ENCODE measurements around the gene NEDD9.

The NEDD9 gene

DNA sequence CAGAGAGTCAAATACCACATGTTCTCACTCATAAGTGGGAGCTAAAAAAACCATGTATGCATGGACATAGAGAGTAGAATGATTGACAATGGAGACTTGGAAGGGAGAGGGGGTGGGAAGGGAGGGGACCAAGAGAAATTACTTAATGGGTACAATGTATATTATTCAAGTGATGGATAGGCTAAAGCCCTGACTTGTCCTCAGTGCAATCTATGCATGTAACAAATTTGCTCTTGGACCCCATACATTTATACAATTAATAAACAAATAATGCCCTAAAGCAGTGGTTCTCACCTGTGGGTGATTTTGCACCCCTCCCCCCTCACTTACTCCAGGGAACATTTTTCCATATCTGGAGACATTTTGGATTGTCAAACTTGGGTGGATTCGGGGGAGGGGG is 33.5 kb upstream of the NEDD9 start:
- Histone ChIP-seq H3K23ac (ENCODE audit: low read length) (no peak overlapping the region), H2BK5ac (ENCODE audit: low read length) (no peak overlapping the region), H3K4ac (ENCODE audit: low read depth, low read length) (no peak overlapping the region), H2AK5ac (ENCODE audit: low read length) (no peak overlapping the region), H3K27me3 (ENCODE audit: insufficient read depth, low read length, poor library complexity) (no peaks in the 10 kb centered on the region), H3K27ac (ENCODE audit: low read depth, low read length) (no peak overlapping the region), H2BK120ac (ENCODE audit: low read depth, low read length) (no peak overlapping the region), H4K5ac (ENCODE audit: low read length) (no peak overlapping the region), H3K79me1 (ENCODE audit: low read length) (no peaks in the 10 kb centered on the region), H3K79me2 (ENCODE audit: control insufficient read depth, insufficient read depth, low read length) (no peaks in the 10 kb centered on the region), H3K18ac (ENCODE audit: low read length) (no peak overlapping the region), H3K4me3 (ENCODE audit: low read length) (no peak overlapping the region), H3K4me2 (ENCODE audit: low read length) (no peak overlapping the region), H3K4me1 (ENCODE audit: control insufficient read depth, low read depth, low read length) (peaks cover 3% of the 10 kb centered on the region), H3K9ac (ENCODE audit: low read length) (no peak overlapping the region), H2BK15ac (replicated peaks; ENCODE audit: low read depth) (no peak overlapping the region), H3K36me3 (ENCODE audit: control insufficient read depth, insufficient read depth, low read length) (no peaks in the 10 kb centered on the region), H3K56ac (ENCODE audit: low read length) (no peak overlapping the region), H4K8ac (ENCODE audit: low read depth, low read length) (no peak overlapping the region)
- DNase-seq: no peak
- WGBS (ENCODE audit: extremely low coverage, insufficient coverage, low lambda C conversion rate): no CpG with 5 or more reads among the region's 1 CpG

DNA sequence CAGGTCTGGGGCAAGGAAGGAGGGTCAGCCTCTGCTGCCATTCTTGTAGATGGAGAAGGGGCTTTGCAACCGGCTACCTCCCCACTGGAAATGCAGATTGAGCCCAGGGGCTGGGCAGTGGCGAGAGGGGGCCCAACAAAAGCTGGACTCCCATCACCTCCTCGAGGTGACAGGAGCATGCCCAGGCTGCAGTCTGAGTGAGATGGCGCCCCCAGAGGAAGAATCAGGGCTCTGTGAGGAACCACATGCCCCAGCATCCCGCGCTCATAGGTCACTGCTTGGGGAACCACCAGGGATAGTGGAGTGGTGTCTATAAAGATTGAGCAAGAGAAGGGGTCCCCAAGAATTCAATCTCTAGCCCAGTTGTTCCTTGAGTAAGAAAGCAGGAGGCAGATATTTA is 31.6 kb upstream of the NEDD9 start:
- H3K27ac ChIP-seq (ENCODE audit: low read depth, low read length): no peak overlapping the region
- DNase-seq: no peak
- no peaks in the 10 kb centered on the region for H3K36me3 ChIP-seq (ENCODE audit: control insufficient read depth, insufficient read depth, low read length)
- H3K4me3 ChIP-seq (ENCODE audit: low read length): no peak overlapping the region
- H3K56ac ChIP-seq (ENCODE audit: low read length): no peak overlapping the region
- H2BK120ac ChIP-seq (ENCODE audit: low read depth, low read length): no peak overlapping the region
- no peak overlapping the region for H2BK15ac ChIP-seq (replicated peaks; ENCODE audit: low read depth)
- H3K4me1 ChIP-seq (ENCODE audit: control insufficient read depth, low read depth, low read length): no peaks in the 10 kb centered on the region
- no peak overlapping the region for H4K5ac ChIP-seq (ENCODE audit: low read length)
- no peak overlapping the region for H2BK5ac ChIP-seq (ENCODE audit: low read length)
- no peak overlapping the region for H4K8ac ChIP-seq (ENCODE audit: low read depth, low read length)
- no CpG with 5 or more reads among the region's 6 CpGs for WGBS (ENCODE audit: extremely low coverage, insufficient coverage, low lambda C conversion rate)
- no peaks in the 10 kb centered on the region for H3K79me1 ChIP-seq (ENCODE audit: low read length)
- H3K23ac ChIP-seq (ENCODE audit: low read length): no peak overlapping the region
- H3K27me3 ChIP-seq (ENCODE audit: insufficient read depth, low read length, poor library complexity): no peaks in the 10 kb centered on the region
- H3K18ac ChIP-seq (ENCODE audit: low read length): peak overlapping the region; percentile 15
- no peak overlapping the region for H3K9ac ChIP-seq (ENCODE audit: low read length)
- no peak overlapping the region for H3K4ac ChIP-seq (ENCODE audit: low read depth, low read length)
- no peak overlapping the region for H2AK5ac ChIP-seq (ENCODE audit: low read length)
- no peaks in the 10 kb centered on the region for H3K79me2 ChIP-seq (ENCODE audit: control insufficient read depth, insufficient read depth, low read length)
- no peak overlapping the region for H3K4me2 ChIP-seq (ENCODE audit: low read length)

DNA sequence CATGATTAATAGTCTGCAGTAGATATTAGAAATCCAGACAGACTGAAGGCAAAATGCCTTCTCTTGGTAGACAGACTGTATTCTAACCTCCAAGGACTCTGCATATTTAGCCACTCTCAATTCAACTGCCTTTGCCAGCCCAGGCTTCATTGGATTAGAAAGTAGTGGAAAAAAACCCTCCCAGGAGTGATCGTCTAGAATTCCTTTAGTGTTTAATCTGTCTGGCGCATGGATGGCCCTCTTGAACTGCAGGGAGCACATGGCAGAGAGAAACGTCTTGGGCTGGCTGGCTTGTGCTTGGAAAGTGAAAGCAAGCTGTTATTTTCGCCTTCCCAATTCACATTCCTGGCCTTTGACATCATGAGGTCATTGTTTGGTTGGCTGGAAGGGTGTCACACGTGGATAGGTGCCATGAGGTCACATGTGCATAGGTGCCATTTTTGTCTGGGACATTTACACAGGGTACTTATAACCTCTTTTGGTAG is 30.9 kb upstream of the NEDD9 start:
- no peak overlapping the region for H3K4me3 ChIP-seq (ENCODE audit: low read length)
- no peak overlapping the region for H3K27ac ChIP-seq (ENCODE audit: low read depth, low read length)

DNA sequence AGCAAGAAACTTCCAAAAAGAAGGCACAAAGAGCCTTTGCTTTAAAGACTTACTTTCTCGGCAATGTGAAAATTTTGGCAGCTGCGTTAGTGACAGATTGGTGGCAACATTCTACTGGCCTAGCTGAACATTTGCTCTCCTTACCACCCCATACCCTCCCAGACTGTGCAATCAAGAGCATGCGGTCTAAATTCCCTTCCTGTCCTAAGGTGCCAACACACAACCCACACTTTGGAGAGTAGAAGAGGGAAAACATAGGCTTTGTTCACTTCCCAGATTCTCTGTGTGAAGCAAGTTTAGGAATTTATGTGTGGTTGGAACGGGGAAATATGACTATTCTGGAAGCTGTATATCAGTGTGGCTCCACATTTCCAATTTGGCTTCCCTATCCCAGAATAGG is 29.8 kb upstream of the NEDD9 start:
- peak overlapping the region; percentile 56 for H2BK120ac ChIP-seq (ENCODE audit: low read depth, low read length)
- H3K56ac ChIP-seq (ENCODE audit: low read length): no peak overlapping the region
- no CpG with 5 or more reads among the region's 4 CpGs for WGBS (ENCODE audit: extremely low coverage, insufficient coverage, low lambda C conversion rate)
- H3K27ac ChIP-seq (ENCODE audit: low read depth, low read length): no peak overlapping the region
- H3K18ac ChIP-seq (ENCODE audit: low read length): no peak overlapping the region
- H3K79me1 ChIP-seq (ENCODE audit: low read length): no peaks in the 10 kb centered on the region
- H2AK5ac ChIP-seq (ENCODE audit: low read length): no peak overlapping the region
- H3K9ac ChIP-seq (ENCODE audit: low read length): no peak overlapping the region
- no peak for DNase-seq
- no peaks in the 10 kb centered on the region for H3K27me3 ChIP-seq (ENCODE audit: insufficient read depth, low read length, poor library complexity)
- H2BK15ac ChIP-seq (replicated peaks; ENCODE audit: low read depth): no peak overlapping the region
- no peak overlapping the region for H2BK5ac ChIP-seq (ENCODE audit: low read length)
- H3K4me3 ChIP-seq (ENCODE audit: low read length): no peak overlapping the region
- H3K4me1 ChIP-seq (ENCODE audit: control insufficient read depth, low read depth, low read length): peaks cover 5% of the 10 kb centered on the region
- H3K4me2 ChIP-seq (ENCODE audit: low read length): no peak overlapping the region
- no peaks in the 10 kb centered on the region for H3K36me3 ChIP-seq (ENCODE audit: control insufficient read depth, insufficient read depth, low read length)
- H3K23ac ChIP-seq (ENCODE audit: low read length): no peak overlapping the region
- no peak overlapping the region for H3K4ac ChIP-seq (ENCODE audit: low read depth, low read length)
- H4K5ac ChIP-seq (ENCODE audit: low read length): no peak overlapping the region
- no peak overlapping the region for H4K8ac ChIP-seq (ENCODE audit: low read depth, low read length)
- no peaks in the 10 kb centered on the region for H3K79me2 ChIP-seq (ENCODE audit: control insufficient read depth, insufficient read depth, low read length)

More for the DNA sequence above, 30.9 kb upstream of the NEDD9 start:
- H2BK15ac ChIP-seq (replicated peaks; ENCODE audit: low read depth): no peak overlapping the region
- no peak overlapping the region for H2AK5ac ChIP-seq (ENCODE audit: low read length)
- H3K4ac ChIP-seq (ENCODE audit: low read depth, low read length): peak overlapping the region; percentile 50
- peak; percentile 95 for DNase-seq
- no peak overlapping the region for H2BK120ac ChIP-seq (ENCODE audit: low read depth, low read length)
- no peaks in the 10 kb centered on the region for H3K27me3 ChIP-seq (ENCODE audit: insufficient read depth, low read length, poor library complexity)
- H3K4me2 ChIP-seq (ENCODE audit: low read length): no peak overlapping the region
- no peaks in the 10 kb centered on the region for H3K79me2 ChIP-seq (ENCODE audit: control insufficient read depth, insufficient read depth, low read length)
- H3K4me1 ChIP-seq (ENCODE audit: control insufficient read depth, low read depth, low read length): peaks cover 5% of the 10 kb centered on the region
- H4K5ac ChIP-seq (ENCODE audit: low read length): no peak overlapping the region
- H3K18ac ChIP-seq (ENCODE audit: low read length): peak overlapping the region; percentile 72
- H2BK5ac ChIP-seq (ENCODE audit: low read length): no peak overlapping the region
- no peak overlapping the region for H3K9ac ChIP-seq (ENCODE audit: low read length)
- H4K8ac ChIP-seq (ENCODE audit: low read depth, low read length): no peak overlapping the region
- peak overlapping the region; percentile 11 for H3K56ac ChIP-seq (ENCODE audit: low read length)
- H3K23ac ChIP-seq (ENCODE audit: low read length): no peak overlapping the region
- H3K36me3 ChIP-seq (ENCODE audit: control insufficient read depth, insufficient read depth, low read length): no peaks in the 10 kb centered on the region
- WGBS (ENCODE audit: extremely low coverage, insufficient coverage, low lambda C conversion rate): no CpG with 5 or more reads among the region's 5 CpGs
- no peaks in the 10 kb centered on the region for H3K79me1 ChIP-seq (ENCODE audit: low read length)

DNA sequence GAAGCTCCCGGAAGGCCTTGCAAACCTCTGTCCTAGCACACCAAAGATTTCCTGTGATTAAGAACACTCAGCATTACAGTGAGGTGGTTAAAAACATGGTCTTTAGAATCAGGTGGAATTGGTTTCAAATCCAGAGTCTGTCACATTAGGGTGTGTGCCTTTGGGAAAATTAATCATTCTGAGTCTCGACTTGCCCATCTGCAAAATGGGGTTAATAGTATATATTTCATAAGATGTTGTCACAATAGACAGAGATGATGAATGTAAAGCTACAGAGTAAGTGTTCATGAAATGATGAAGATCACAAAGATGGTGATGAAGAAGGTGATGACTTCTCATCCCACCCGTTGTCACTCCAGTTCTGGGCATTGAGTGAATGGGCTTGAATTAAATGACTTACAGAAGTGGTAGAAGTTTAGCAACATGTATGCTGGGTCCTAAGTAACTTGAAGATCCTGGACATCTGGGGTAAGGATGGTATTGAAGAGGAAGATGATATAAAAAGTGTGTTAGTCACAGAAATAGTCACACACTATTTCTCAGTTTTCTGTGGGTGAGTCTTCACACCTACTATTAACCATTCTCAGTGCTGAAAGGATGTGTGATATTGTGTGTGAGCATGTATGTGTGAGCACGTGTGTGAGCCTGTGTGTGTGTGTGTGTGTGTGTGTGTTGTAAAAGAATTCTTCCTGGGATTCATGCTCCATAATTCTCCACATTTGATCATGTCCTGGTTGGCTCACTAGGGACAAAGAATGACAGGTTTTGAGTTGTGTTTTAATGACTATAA is 28.0 kb upstream of the NEDD9 start:
- H3K27ac ChIP-seq (ENCODE audit: low read depth, low read length): no peak overlapping the region
- H3K4ac ChIP-seq (ENCODE audit: low read depth, low read length): no peak overlapping the region
- no peaks in the 10 kb centered on the region for H3K79me1 ChIP-seq (ENCODE audit: low read length)
- H4K5ac ChIP-seq (ENCODE audit: low read length): no peak overlapping the region
- no peak overlapping the region for H4K8ac ChIP-seq (ENCODE audit: low read depth, low read length)
- H3K36me3 ChIP-seq (ENCODE audit: control insufficient read depth, insufficient read depth, low read length): no peaks in the 10 kb centered on the region
- H3K4me1 ChIP-seq (ENCODE audit: control insufficient read depth, low read depth, low read length): peaks cover 5% of the 10 kb centered on the region
- H3K56ac ChIP-seq (ENCODE audit: low read length): no peak overlapping the region
- H3K4me2 ChIP-seq (ENCODE audit: low read length): no peak overlapping the region
- no peak for DNase-seq
- peak overlapping the region; percentile 47 for H3K18ac ChIP-seq (ENCODE audit: low read length)
- H2BK15ac ChIP-seq (replicated peaks; ENCODE audit: low read depth): no peak overlapping the region
- H3K23ac ChIP-seq (ENCODE audit: low read length): no peak overlapping the region
- no CpG with 5 or more reads among the region's 4 CpGs for WGBS (ENCODE audit: extremely low coverage, insufficient coverage, low lambda C conversion rate)
- H2BK120ac ChIP-seq (ENCODE audit: low read depth, low read length): no peak overlapping the region
- H3K4me3 ChIP-seq (ENCODE audit: low read length): no peak overlapping the region
- no peak overlapping the region for H3K9ac ChIP-seq (ENCODE audit: low read length)
- no peaks in the 10 kb centered on the region for H3K79me2 ChIP-seq (ENCODE audit: control insufficient read depth, insufficient read depth, low read length)
- H2BK5ac ChIP-seq (ENCODE audit: low read length): no peak overlapping the region
- H3K27me3 ChIP-seq (ENCODE audit: insufficient read depth, low read length, poor library complexity): no peaks in the 10 kb centered on the region
- no peak overlapping the region for H2AK5ac ChIP-seq (ENCODE audit: low read length)

Data from mesendoderm (in vitro differentiated cells).